Mesodermal cell (in vitro differentiated cells): Measurements from ENCODE around the gene GRPEL1.

Experiments
- H3K27ac ChIP-seq: 2 replicates; pipeline ENCODE4 v1.7.0; 2013; ENCODE audit warnings: mild to moderate bottlenecking, low read depth, low read length, moderate library complexity; ENCODE audit not compliant: severe bottlenecking
- H3K36me3 ChIP-seq: 2 replicates; pipeline ENCODE4 v1.7.1; 2013; ENCODE audit warnings: mild to moderate bottlenecking, low read length, moderate library complexity; ENCODE audit not compliant: control insufficient read depth, insufficient read depth
- H3K4me1 ChIP-seq: one replicate; pipeline ENCODE4 v1.7.1; 2013; ENCODE audit warnings: mild to moderate bottlenecking, low read length; ENCODE audit not compliant: insufficient read depth, control insufficient read depth, poor library complexity, severe bottlenecking
- H3K4me3 ChIP-seq: 2 replicates; pipeline ENCODE4 v1.7.0; 2013; ENCODE audit warnings: low read length, control low read depth, mild to moderate bottlenecking; ENCODE audit not compliant: insufficient read depth, poor library complexity, severe bottlenecking; ENCODE audit errors: extremely low read depth
- H3K9me3 ChIP-seq: 2 replicates; pipeline ENCODE4 v1.7.1; 2013; ENCODE audit warnings: mild to moderate bottlenecking, low read length, moderate library complexity; ENCODE audit not compliant: control insufficient read depth
- whole genome bisulfite sequencing, 2 experiments: methylation state at CpG; one replicate each; pipeline ENCODE4 v1.1.5; 2013; ENCODE audit warnings: missing lambda C conversion rate in 2 of 2; ENCODE audit not compliant: insufficient coverage in 2 of 2; 5-methylcytosine and 5-hydroxymethylcytosine counted together

GRPEL1 gene

GRCh38 chr4:7052313-7052712, 15.6 kb downstream of the GRPEL1 start:
- no peaks in the 10 kb centered on the region for H3K9me3 ChIP-seq
- H3K27ac ChIP-seq = no peak overlapping the region
- H3K36me3 ChIP-seq = peaks cover 56% of the 10 kb centered on the region
- WGBS, 2 experiments = 93 to 96% methylated on average over 9 to 11 of the region's 14 CpGs
- H3K4me3 ChIP-seq = no peak overlapping the region
- peaks cover 13% of the 10 kb centered on the region for H3K4me1 ChIP-seq

GRCh38 chr4:7051905-7052304, 16.0 kb downstream of the GRPEL1 start:
- H3K27ac ChIP-seq = no peak overlapping the region
- peaks cover 13% of the 10 kb centered on the region for H3K4me1 ChIP-seq
- H3K4me3 ChIP-seq = no peak overlapping the region
- 98% methylated on average over 13 to 14 of the region's 14 CpGs for WGBS, 2 experiments
- peaks cover 54% of the 10 kb centered on the region for H3K36me3 ChIP-seq
- H3K9me3 ChIP-seq = no peaks in the 10 kb centered on the region

GRCh38 chr4:7051144-7051495, 16.7 kb downstream of the GRPEL1 start:
- WGBS, 2 experiments = 91 to 93% methylated on average over 10 of the region's 12 CpGs
- H3K4me3 ChIP-seq = no peak overlapping the region
- H3K4me1 ChIP-seq = peaks cover 13% of the 10 kb centered on the region
- H3K36me3 ChIP-seq = peaks cover 46% of the 10 kb centered on the region
- no peak overlapping the region for H3K27ac ChIP-seq
- no peaks in the 10 kb centered on the region for H3K9me3 ChIP-seq

GRCh38 chr4:7050481-7051143, 17.3 kb downstream of the GRPEL1 start:
- WGBS, 2 experiments = 94 to 95% methylated on average over 28 to 36 of the region's 36 CpGs
- peaks cover 46% of the 10 kb centered on the region for H3K36me3 ChIP-seq
- H3K4me3 ChIP-seq = no peak overlapping the region
- H3K4me1 ChIP-seq = peaks cover 18% of the 10 kb centered on the region
- no peaks in the 10 kb centered on the region for H3K9me3 ChIP-seq
- H3K27ac ChIP-seq = no peak overlapping the region

- H3K4me3 ChIP-seq = no peak overlapping the region
- no peak overlapping the region for H3K27ac ChIP-seq
- peaks cover 16% of the 10 kb centered on the region for H3K4me1 ChIP-seq
- peaks cover 43% of the 10 kb centered on the region for H3K36me3 ChIP-seq
- 92 to 97% methylated on average over 7 to 11 of the region's 11 CpGs for WGBS, 2 experiments
- H3K9me3 ChIP-seq = no peaks in the 10 kb centered on the region
Measured at GRCh38 chr4:7049739-7050138, 18.1 kb downstream of the GRPEL1 start.

GRCh38 chr4:7049295-7049694, 18.6 kb downstream of the GRPEL1 start:
- H3K4me1 ChIP-seq = peaks cover 12% of the 10 kb centered on the region
- no peaks in the 10 kb centered on the region for H3K9me3 ChIP-seq
- peaks cover 39% of the 10 kb centered on the region for H3K36me3 ChIP-seq
- H3K27ac ChIP-seq = no peak overlapping the region
- 100% methylated on average over 1 to 3 of the region's 4 CpGs for WGBS, 2 experiments
- H3K4me3 ChIP-seq = no peak overlapping the region

- WGBS, 2 experiments = 94 to 96% methylated on average over 12 of the region's 12 CpGs
- Histone ChIP-seq H3K4me1 (peaks cover 12% of the 10 kb centered on the region), H3K9me3 (no peaks in the 10 kb centered on the region), H3K4me3 (no peak overlapping the region), H3K36me3 (peaks cover 34% of the 10 kb centered on the region), H3K27ac (no peak overlapping the region)
Measured at GRCh38 chr4:7048642-7049041, 19.2 kb downstream of the GRPEL1 start.

- WGBS, 2 experiments = 88% methylated on average over 8 to 9 of the region's 9 CpGs
- H3K9me3 ChIP-seq = no peaks in the 10 kb centered on the region
- H3K4me1 ChIP-seq = peaks cover 14% of the 10 kb centered on the region
Measured at GRCh38 chr4:7046971-7047370, 20.9 kb downstream of the GRPEL1 start.

GRCh38 chr4:7045961-7046921, 21.6 kb downstream of the GRPEL1 start:
- 94 to 97% methylated on average over 21 to 23 of the region's 23 CpGs for WGBS, 2 experiments

More at GRCh38 chr4:7046971-7047370, 20.9 kb downstream of the GRPEL1 start:
- no peak overlapping the region for H3K4me3 ChIP-seq
- H3K27ac ChIP-seq = no peak overlapping the region
- H3K36me3 ChIP-seq = peaks cover 31% of the 10 kb centered on the region

GRCh38 chr4:7045553-7045952, 22.3 kb downstream of the GRPEL1 start:
- Histone ChIP-seq H3K4me3 (no peak overlapping the region), H3K9me3 (no peaks in the 10 kb centered on the region), H3K36me3 (peaks cover 28% of the 10 kb centered on the region), H3K27ac (no peak overlapping the region), H3K4me1 (peaks cover 18% of the 10 kb centered on the region)
- WGBS, 2 experiments = 95 to 98% methylated on average over 7 of the region's 8 CpGs

More at GRCh38 chr4:7045961-7046921, 21.6 kb downstream of the GRPEL1 start:
- H3K4me3 ChIP-seq = no peak overlapping the region
- H3K36me3 ChIP-seq = peaks cover 31% of the 10 kb centered on the region
- H3K27ac ChIP-seq = no peak overlapping the region
- peaks cover 18% of the 10 kb centered on the region for H3K4me1 ChIP-seq
- H3K9me3 ChIP-seq = no peaks in the 10 kb centered on the region
